ENCODE results near the gene CALHM1.
A peak's percentile ranks its signal among the peaks of the same experiment; 100 is the strongest.
"Not testable (repeated sequence)": the region's sequence is repeated elsewhere in the genome, so short reads cannot be mapped to it uniquely, and the experiment has no call there.

Gene CALHM1

GRCh38 chr10:103487410-103487708 lies 28.7 kb upstream of the CALHM1 start:
- no peak for DNase-seq (ENCODE audit: low read depth in 1 of 2, low spot score in 1 of 2)

GRCh38 chr10:103486635-103487409 lies 28.1 kb upstream of the CALHM1 start:
- not testable (repeated sequence) for DNase-seq (ENCODE audit: low read depth in 1 of 2, low spot score in 1 of 2)

GRCh38 chr10:103481974-103482531 lies 23.4 kb upstream of the CALHM1 start:
- no peak for DNase-seq (ENCODE audit: low read depth in 1 of 2, low spot score in 1 of 2)

- DNase-seq (ENCODE audit: low read depth in 1 of 2, low spot score in 1 of 2): no peak
These were observed 21.8 kb upstream of the CALHM1 start for GRCh38 chr10:103480521-103480920.

- no peak for DNase-seq (ENCODE audit: low read depth in 1 of 2, low spot score in 1 of 2)
These were observed 20.4 kb upstream of the CALHM1 start, which contains the start of gene CALHM3 for GRCh38 chr10:103479135-103479534. Gene CALHM3, minus strand, starts transcription at chr10:103479240. Its CDS starts 208 bp downstream, at chr10:103479032.

DNA sequence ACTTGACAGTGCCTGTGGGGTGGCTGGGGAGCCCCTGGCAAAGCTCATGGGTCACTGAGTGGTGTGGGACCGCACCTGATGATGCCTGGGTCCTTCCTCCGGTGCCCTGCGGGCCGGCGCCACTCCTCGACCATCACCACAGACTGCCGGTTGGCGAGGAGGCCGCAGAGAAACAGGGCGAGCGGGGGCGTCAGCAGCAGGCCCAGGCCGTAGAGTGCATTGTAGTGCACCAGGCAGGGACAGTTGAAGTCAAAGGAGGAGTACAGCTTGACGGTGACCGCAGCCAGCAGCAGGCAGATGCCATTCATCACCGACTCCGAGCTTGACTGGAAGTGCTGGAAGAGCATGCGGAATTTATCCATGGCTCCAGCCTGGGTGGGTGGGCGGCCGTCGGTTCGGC lies 20.0 kb upstream of the CALHM1 start:
- DNase-seq (ENCODE audit: low read depth in 1 of 2, low spot score in 1 of 2): no peak

DNA sequence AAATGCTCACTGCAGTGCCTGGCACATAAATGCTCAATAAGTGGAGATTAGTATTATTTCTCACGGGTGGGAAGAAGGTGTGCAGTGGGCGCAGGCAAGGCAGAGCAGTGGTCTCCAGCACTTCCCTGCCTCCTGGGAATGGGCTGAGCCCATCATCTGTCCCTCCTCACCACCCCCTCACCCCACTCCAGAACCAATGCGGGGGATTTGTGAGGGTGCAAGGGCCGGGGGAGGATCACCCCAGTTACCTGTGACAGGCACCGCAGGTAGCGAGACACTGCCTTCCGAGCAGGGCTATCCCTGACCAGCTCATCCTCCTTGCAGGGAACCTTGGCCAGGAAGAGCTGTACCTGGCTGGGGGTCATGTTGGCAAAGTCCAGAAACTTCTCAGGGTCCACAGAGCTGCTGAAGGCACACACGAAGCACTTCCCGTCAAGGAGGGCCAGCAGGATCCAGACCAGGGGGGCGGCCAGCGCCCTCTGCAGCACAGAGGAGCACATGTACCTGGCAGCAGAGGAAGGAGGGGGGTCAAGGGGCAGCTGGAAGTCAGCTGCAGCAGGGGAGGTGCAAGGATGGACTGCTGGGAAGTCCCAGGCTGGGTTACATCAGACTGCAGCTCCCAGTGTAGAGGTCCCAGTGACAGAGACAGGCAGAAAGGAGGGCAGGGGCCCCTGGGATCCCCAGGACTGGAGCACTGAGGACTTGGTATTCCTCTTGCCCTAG lies 17.5 kb upstream of the CALHM1 start:
- DNase-seq (ENCODE audit: low read depth in 1 of 2, low spot score in 1 of 2): no peak

DNA sequence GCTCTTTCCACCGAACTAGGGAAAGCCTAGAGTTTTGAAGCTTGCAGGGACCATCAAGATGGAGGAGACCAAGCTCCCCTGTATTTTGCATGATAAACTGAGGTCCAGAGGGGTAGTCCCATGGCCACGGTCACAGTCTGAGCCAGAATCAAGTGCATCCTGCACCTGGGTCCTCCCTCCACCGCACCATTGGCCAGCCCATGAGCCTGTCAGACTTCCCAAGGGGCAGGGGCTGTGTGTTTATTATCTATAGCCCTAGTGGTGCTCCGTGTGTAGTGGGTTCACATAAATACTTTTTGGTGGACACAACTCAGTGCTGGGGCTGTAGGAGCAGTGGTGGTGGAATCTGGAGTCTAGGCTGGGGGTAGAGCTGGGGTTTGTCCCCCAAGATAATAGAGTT lies 16.7 kb upstream of the CALHM1 start:
- no peak for DNase-seq (ENCODE audit: low read depth in 1 of 2, low spot score in 1 of 2)

DNA sequence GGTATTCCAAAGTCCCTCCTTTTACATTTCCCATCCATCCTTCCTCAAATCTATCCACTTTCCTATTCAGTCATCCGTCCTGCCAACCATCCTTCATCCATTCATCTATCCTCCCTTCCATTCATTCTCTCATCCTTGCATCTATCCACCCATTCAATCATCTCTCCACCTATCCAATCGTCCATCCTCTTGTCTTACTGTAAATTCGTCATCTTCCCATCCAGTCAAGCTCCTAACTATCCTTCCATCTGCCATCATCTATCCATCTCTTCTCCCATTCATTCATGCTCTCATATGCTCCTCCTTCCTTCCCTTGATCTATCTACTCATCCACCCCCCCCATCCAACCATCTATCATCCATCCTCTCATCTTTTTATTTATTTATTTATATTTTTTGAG lies 15.4 kb upstream of the CALHM1 start:
- DNase-seq (ENCODE audit: low read depth in 1 of 2, low spot score in 1 of 2): no peak

DNA sequence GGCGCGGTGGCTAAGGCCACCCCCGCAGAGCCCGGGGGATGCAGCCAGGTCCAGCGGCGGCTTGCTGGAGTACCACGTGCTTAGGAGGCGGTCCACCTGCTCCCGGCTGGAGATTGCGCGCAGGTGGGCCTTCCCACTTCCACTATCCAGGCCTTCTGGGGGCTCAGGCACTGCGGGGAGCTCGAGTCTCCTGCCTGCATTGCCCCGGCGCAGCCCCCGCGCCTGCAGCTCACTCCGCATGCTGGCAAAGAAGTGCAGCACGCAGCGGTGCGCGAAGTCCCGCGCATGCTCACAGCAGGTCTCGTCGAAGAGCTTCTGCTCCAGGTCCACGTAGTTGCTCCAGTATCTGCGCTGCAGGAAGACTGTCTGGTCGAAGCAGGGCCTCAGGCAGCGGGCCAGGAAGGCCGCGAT lies 14.6 kb upstream of the CALHM1 start:
- no peak for DNase-seq (ENCODE audit: low read depth in 1 of 2, low spot score in 1 of 2)

GRCh38 chr10:103472005-103472404 lies 13.3 kb upstream of the CALHM1 start:
- DNase-seq (ENCODE audit: low read depth in 1 of 2, low spot score in 1 of 2): no peak

DNA sequence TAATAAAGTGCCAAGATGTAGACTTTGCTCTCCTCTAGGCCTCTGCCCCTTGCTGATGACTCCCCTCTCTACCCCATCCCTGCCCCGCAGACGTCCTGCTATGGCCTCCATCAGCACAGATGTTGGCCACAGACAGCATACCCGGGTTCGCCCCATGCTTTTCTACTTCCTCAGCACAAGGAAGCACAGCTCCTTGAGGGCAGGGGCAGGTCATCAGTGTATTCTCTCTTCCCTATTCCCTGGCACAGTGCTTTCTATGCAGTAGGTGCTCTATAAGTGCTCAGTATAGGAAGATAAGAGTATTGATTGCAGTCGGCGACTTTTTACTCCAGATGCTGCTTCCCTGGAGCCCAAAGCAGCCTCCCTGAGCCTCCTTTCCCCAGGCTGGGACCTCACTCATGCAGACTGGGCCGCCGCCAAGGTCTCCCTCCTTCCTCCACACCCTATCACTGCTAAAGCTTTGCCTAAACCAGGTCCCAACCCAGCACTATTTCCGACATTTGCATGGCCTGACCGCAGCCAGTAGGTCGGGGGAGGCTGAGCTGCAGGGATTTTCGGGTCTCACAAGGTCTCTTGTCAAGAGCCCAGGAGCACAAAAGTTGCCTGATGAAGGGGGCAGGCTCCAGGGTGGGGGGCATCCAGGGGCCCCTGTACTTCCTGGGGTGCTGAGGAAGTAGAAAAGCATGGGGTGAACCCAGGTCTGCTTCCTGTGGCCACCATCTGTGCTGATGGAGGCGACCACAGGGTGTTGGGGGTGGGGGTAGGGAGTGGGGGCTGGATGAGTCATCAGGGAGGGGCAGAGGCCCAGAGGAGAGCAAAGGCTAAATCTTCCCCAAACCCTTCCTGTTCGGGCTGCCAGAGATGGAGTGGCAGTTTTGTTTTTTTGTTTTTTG lies 12.3 kb upstream of the CALHM1 start:
- peak; percentile 24 to 50 for DNase-seq (ENCODE audit: low read depth in 1 of 2, low spot score in 1 of 2)

DNA sequence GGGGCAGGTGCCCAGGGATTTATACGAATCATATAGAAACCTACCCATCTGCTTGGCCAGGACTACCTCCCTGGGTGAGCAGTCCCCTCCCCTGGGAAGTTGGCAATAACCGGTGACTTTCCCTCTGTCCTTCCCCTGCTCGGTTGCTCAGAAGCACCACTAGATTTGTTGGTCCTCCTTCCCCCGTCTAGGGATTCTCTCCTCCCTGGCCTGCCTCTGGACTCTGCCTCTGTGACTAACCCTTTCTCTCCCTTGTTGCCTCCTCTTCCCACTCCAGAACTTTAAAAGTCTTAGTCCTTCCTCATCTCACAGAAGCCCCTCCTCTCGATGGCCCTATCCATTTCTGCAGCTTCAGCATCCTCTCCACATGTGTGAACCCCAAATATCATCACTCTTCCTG lies 10.5 kb upstream of the CALHM1 start:
- no peak for DNase-seq (ENCODE audit: low read depth in 1 of 2, low spot score in 1 of 2)

DNA sequence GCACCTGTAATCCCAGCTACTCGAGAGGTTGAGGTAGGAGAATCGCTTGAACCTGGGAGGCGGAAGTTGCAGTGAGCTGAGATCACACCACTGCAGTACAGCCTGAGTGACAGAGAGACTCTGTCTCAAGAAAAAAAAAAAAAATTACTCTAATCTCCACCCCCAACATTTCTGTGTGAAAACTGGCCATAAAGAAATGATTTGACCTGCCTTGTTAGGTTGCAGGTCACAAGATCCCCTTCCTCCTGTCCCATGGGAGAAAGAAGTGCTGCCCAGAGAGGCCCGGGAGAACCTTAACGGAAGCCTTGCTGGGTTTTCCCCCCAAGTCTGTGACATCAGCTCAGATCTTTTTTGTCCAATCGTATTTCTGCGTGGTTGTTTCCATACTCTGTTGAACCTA lies 8.7 kb upstream of the CALHM1 start:
- no peak for DNase-seq (ENCODE audit: low read depth in 1 of 2, low spot score in 1 of 2)

DNA sequence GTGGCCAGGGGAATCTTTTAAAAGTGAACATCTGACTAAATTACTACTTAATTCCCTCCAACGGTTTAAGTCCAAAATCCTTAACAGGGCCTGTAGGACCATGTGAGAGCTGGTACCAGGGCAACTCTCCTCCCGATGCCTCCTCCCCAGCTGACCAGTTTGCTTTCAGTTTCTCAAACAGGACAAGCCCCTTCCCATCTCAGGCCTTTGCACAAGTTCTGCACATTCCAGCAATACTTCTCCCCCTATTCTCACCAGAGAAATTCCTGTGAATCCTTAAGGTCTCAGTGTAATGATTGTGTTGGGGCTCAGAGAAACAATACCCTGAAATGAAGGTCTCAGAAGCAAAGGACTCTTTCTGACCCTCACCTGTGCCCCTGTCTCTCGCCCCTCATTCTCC lies 8.0 kb upstream of the CALHM1 start:
- DNase-seq (ENCODE audit: low read depth in 1 of 2, low spot score in 1 of 2): no peak

GRCh38 chr10:103465411-103466179 lies 6.9 kb upstream of the CALHM1 start:
- no peak for DNase-seq (ENCODE audit: low read depth in 1 of 2, low spot score in 1 of 2)

- DNase-seq (ENCODE audit: low read depth in 1 of 2, low spot score in 1 of 2): no peak
These were observed 4.8 kb upstream of the CALHM1 start for GRCh38 chr10:103463499-103463898.

- DNase-seq (ENCODE audit: low read depth in 1 of 2, low spot score in 1 of 2): no peak
These were observed 915 bp upstream of the CALHM1 start for GRCh38 chr10:103459615-103460014.

GRCh38 chr10:103457896-103458583 lies 660 bp downstream of the CALHM1 start:
- no peak for DNase-seq (ENCODE audit: low read depth in 1 of 2, low spot score in 1 of 2)

GRCh38 chr10:103457176-103457712 lies 1.5 kb downstream of the CALHM1 start:
- no peak for DNase-seq (ENCODE audit: low read depth in 1 of 2, low spot score in 1 of 2)

Measured in stimulated activated CD4-positive, alpha-beta T cell treated with anti-CD3 and anti-CD28 coated beads, Interleukin-15, amount 100 ng/mL, for 1 hour (primary cell).